Mucosa of descending colon (tissue), 3 donors: Measurements from ENCODE around the gene MAPKAP1. TPM values are rescaled to one million over a fixed set of nuclear protein-coding genes. Genes with fewer than 3 reads are reported as not detected.

Source experiments
- ATAC-seq: fragments of 200-7000 bp; cut with Tn5 transposase; one replicate; pipeline ENCODE4 v1.9.1; 2020; ENCODE audit warnings: mild to moderate bottlenecking, moderate library complexity
- DNase-seq, 3 donors: peaks; one replicate each; pipeline ENCODE4 v3.0.0-alpha.2; 2020
- H3K36me3 ChIP-seq: fragments of 200-600 bp; one replicate; pipeline ENCODE4 v1.8.0; 2021; ENCODE audit warnings: low read depth, mild to moderate bottlenecking
- H3K4me1 ChIP-seq: fragments of 200-600 bp; one replicate; pipeline ENCODE4 v1.8.0; 2021; ENCODE audit warnings: low read depth, mild to moderate bottlenecking
- H3K4me3 ChIP-seq: fragments of 200-600 bp; one replicate; pipeline ENCODE4 v1.8.0; 2021; ENCODE audit warnings: mild to moderate bottlenecking
- H3K9me3 ChIP-seq: fragments of 200-600 bp; one replicate; pipeline ENCODE4 v1.8.0; 2021; ENCODE audit warnings: mild to moderate bottlenecking
- CTCF ChIP-seq: fragments of 200-600 bp; IDR thresholded peaks from one replicate; pipeline ENCODE4 v1.8.0; 2022; ENCODE audit warnings: antibody characterized with exemption, mild to moderate bottlenecking
- intact Hi-C, 2 donors: fragments of 100-400 bp; cut with DNase I in 1 of 2; cut with micrococcal nuclease in 1 of 2; formaldehyde crosslinking; loops; one replicate each; pipeline versions ENCODE4 v1.11.0 to v1.11.1; 2022; cut with DNase I, micrococcal nuclease
- total RNA-seq, 3 donors: library from RNA; stranded (reverse); fragmentation: NEBNext Ultra II Directional in 2 of 3; extraction: Animal tissue kit (Norgen Biotek cat#: 25700) in 2 of 3; gene quantifications; one replicate each; pipeline versions ENCODE4 v1.2.1 to v1.2.4, GENCODE V29; 2021 to 2023
- donor health status: DM: no; HTN: no; CAD: no; lungs with moderate emphysema.
- donor health status: DM: no; HTN: no; CAD: no.
- donor health status: DM: no; HTN: yes; CAD: no.

The MAPKAP1 gene
- total RNA-seq, 3 donors from 2014 or later, result 73.2 to 98.4 (median 84.9) TPM

- intact Hi-C loops, result no loop called here
- Histone ChIP-seq H3K9me3 (no peaks in the 10 kb centered on the region), H3K4me1 (no peaks in the 10 kb centered on the region), H3K4me3 (no peak overlapping the region), H3K36me3 (no peaks in the 10 kb centered on the region)
- TF ChIP-seq CTCF, result no peak
- ATAC-seq (peak; percentile 11), DNase-seq (peak in 1 of 3 donors; percentile 31)
These were observed 271.0 kb downstream of the MAPKAP1 start for GRCh38 chr9:125435776-125436612.

- Histone ChIP-seq H3K36me3 (no peaks in the 10 kb centered on the region), H3K4me1 (no peaks in the 10 kb centered on the region), H3K9me3 (no peaks in the 10 kb centered on the region), H3K4me3 (no peak overlapping the region)
- DNase-seq (peak in 1 of 3 donors; percentile 29), ATAC-seq (no peak)
- intact Hi-C loops, result no loop called here
- no peak for TF ChIP-seq CTCF
These were observed 271.8 kb downstream of the MAPKAP1 start for GRCh38 chr9:125434986-125435775.

- peak in 1 of 3 donors; percentile 25 for DNase-seq
- no peak for TF ChIP-seq CTCF
- no peaks in the 10 kb centered on the region for H3K9me3 ChIP-seq
- ATAC-seq, result no peak
- H3K36me3 ChIP-seq, result no peaks in the 10 kb centered on the region
- intact Hi-C loops, result no loop called here
- H3K4me3 ChIP-seq, result no peak overlapping the region
- no peaks in the 10 kb centered on the region for H3K4me1 ChIP-seq
These were observed 273.5 kb downstream of the MAPKAP1 start for GRCh38 chr9:125433461-125434011.

GRCh38 chr9:125432715-125433385 lies 274.2 kb downstream of the MAPKAP1 start:
- Histone ChIP-seq H3K36me3 (no peaks in the 10 kb centered on the region), H3K4me3 (no peak overlapping the region), H3K9me3 (no peaks in the 10 kb centered on the region), H3K4me1 (no peaks in the 10 kb centered on the region)
- intact Hi-C loops, result no loop called here
- ATAC-seq (no peak), DNase-seq (peak in 1 of 3 donors; percentile 25)
- no peak for TF ChIP-seq CTCF

GRCh38 chr9:125431741-125432271 lies 275.2 kb downstream of the MAPKAP1 start:
- no peaks in the 10 kb centered on the region for H3K36me3 ChIP-seq
- H3K4me3 ChIP-seq, result no peak overlapping the region
- no peak for TF ChIP-seq CTCF
- intact Hi-C loops, result no loop called here
- ATAC-seq (no peak), DNase-seq (peak in 1 of 3 donors; percentile 36)
- H3K9me3 ChIP-seq, result no peaks in the 10 kb centered on the region
- no peaks in the 10 kb centered on the region for H3K4me1 ChIP-seq
